HCT116 (cell line): ENCODE results near the gene CFAP92. TPM values are rescaled to one million over a fixed set of nuclear protein-coding genes. Genes with fewer than 3 reads are reported as not detected.

ENCODE experiments used
- ATAC-seq: fragments of 200-7000 bp; cut with Tn5 transposase; 2 replicates; pipeline ENCODE4 v1.9.1; 2020; ENCODE audit warnings: mild to moderate bottlenecking, moderate library complexity
- BruUV-seq: library from RNA; stranded (reverse); fragments of 400-500 nt; replicated peaks from 2 replicates; lab custom pipeline; 2021; lab: Mats Ljungman, UMichigan
- CTCF ChIA-PET: fragments of 300-600 bp; sonication (Branson Sonifier 250); formaldehyde crosslinking; loops from one replicate; lab custom pipeline; 2021; ENCODE audit warnings: antibody characterized with exemption; lab: Charles Lee
- POLR2A ChIA-PET: fragments of 300-600, 350-600 bp; sonication (Branson Sonifier 250); formaldehyde crosslinking; loops from one replicate; lab custom pipeline; 2021; ENCODE audit warnings: antibody characterized with exemption; lab: Charles Lee
- RAD21 ChIA-PET, 2 experiments: fragments of 300-600 bp; sonication (Branson Sonifier 250); formaldehyde crosslinking; loops; one replicate each; lab custom pipeline; 2023; ENCODE audit warnings: low total read pairs in 2 of 2; ENCODE audit not compliant: uncharacterized antibody in 2 of 2, unreplicated experiment in 2 of 2, low non-redundant PET in 1 of 2; lab: Charles Lee
- DNase-seq: peaks from one replicate; pipeline ENCODE4 v3.0.0-alpha.2; 2010; ENCODE audit warnings: low read depth, low spot score
- H2AFZ ChIP-seq: fragments of 200-600 bp; shearing (Covaris generic), sonication (generic); 2 replicates; pipeline ENCODE4 v1.6.1; 2017; ENCODE audit warnings: low read depth, mixed run types, mixed read lengths, antibody characterized with exemption, low read length; ENCODE audit not compliant: poor library complexity, severe bottlenecking
- H3K27ac ChIP-seq: 2 replicates; pipeline ENCODE4 v1.5.1; 2012; ENCODE audit warnings: low read depth, low read length
- H3K27me3 ChIP-seq: fragments of 200-600 bp; sonication (generic); 2 replicates; pipeline ENCODE4 v1.6.1; 2016; ENCODE audit warnings: mixed run types, low read length, mixed read lengths; ENCODE audit not compliant: insufficient read depth
- H3K36me3 ChIP-seq, 2 experiments: fragments of 200-500 bp in 1 of 2; fragments of 200-600 bp in 1 of 2; sonication (Bioruptor generic) in 1 of 2; sonication (generic) in 1 of 2; 2 replicates each; pipeline versions ENCODE4 v1.5.1 to v1.6.1; 2014 to 2016; ENCODE audit warnings: low read length in 2 of 2, inconsistent platforms in 1 of 2, mixed read lengths in 1 of 2, mixed run types in 1 of 2; ENCODE audit not compliant: insufficient read depth in 2 of 2, control insufficient read depth in 1 of 2
- H3K4me1 ChIP-seq, 2 experiments: fragments of 200-600 bp in 1 of 2; sonication (generic) in 1 of 2; 2 replicates each; pipeline versions ENCODE4 v1.5.1 to v1.6.1; 2012 to 2017; ENCODE audit warnings: low read length in 2 of 2, inconsistent platforms in 1 of 2, mild to moderate bottlenecking in 1 of 2, mixed read lengths in 1 of 2, mixed run types in 1 of 2, moderate library complexity in 1 of 2; ENCODE audit not compliant: insufficient read depth in 2 of 2, control insufficient read depth in 1 of 2
- H3K4me2 ChIP-seq: fragments of 200-600 bp; sonication (generic); 2 replicates; pipeline ENCODE4 v1.6.1; 2017; ENCODE audit warnings: mixed run types, low read length, mixed read lengths
- H3K4me3 ChIP-seq, 2 experiments: fragments of 200-600 bp in 1 of 2; sonication (generic) in 1 of 2; replicated peaks in 1 of 2; 2 replicates each; pipeline ENCODE4 v1.5.1; 2011 to 2016; ENCODE audit warnings: low read length in 2 of 2, control low read depth in 1 of 2, low read depth in 1 of 2, mild to moderate bottlenecking in 1 of 2, mixed read lengths in 1 of 2, mixed run types in 1 of 2
- H3K79me2 ChIP-seq: fragments of 200-600 bp; sonication (generic); 2 replicates; pipeline ENCODE4 v1.6.1; 2017; ENCODE audit warnings: mild to moderate bottlenecking, mixed run types, low read length, moderate library complexity, mixed read lengths; ENCODE audit not compliant: insufficient read depth
- H3K9ac ChIP-seq: fragments of 200-600 bp; sonication (generic); 2 replicates; pipeline ENCODE4 v1.6.1; 2016; ENCODE audit warnings: low read length, mixed read lengths
- H3K9me2 ChIP-seq: fragments of 200-600 bp; sonication (generic), shearing (Covaris generic); 2 replicates; pipeline ENCODE4 v1.6.1; 2017; ENCODE audit warnings: mixed run types, mild to moderate bottlenecking, moderate library complexity; ENCODE audit not compliant: insufficient read depth
- H3K9me3 ChIP-seq, 2 experiments: fragments of 200-500 bp in 1 of 2; fragments of 200-600 bp in 1 of 2; sonication (Bioruptor generic) in 1 of 2; sonication (generic) in 1 of 2; 2 replicates each; pipeline ENCODE4 v1.6.1; 2014 to 2017; ENCODE audit warnings: low read length in 2 of 2, mixed read lengths in 2 of 2, inconsistent platforms in 1 of 2, low read depth in 1 of 2, mild to moderate bottlenecking in 1 of 2, mixed run types in 1 of 2, moderate library complexity in 1 of 2; ENCODE audit not compliant: control insufficient read depth in 1 of 2, insufficient read depth in 1 of 2
- H4K20me1 ChIP-seq: fragments of 200-600 bp; sonication (generic), shearing (Covaris generic); 2 replicates; pipeline ENCODE4 v1.6.1; 2017; ENCODE audit warnings: mixed run types, mild to moderate bottlenecking, moderate library complexity; ENCODE audit not compliant: insufficient read depth
- ATF3 ChIP-seq: IDR thresholded peaks from 2 replicates; pipeline ENCODE4 v1.6.1; 2012
- CEBPB ChIP-seq: IDR thresholded peaks from 2 replicates; pipeline ENCODE4 v1.6.1; 2012; ENCODE audit warnings: low read depth
- ELF1 ChIP-seq: IDR thresholded peaks from 2 replicates; pipeline ENCODE4 v1.6.1; 2012; ENCODE audit warnings: low read depth, borderline replicate concordance
- EZH2phosphoT487 ChIP-seq: fragments of 200-600 bp; IDR thresholded peaks from 2 replicates; pipeline ENCODE4 v1.6.1; 2018; ENCODE audit warnings: antibody characterized with exemption, borderline replicate concordance
- FOSL1 ChIP-seq: IDR thresholded peaks from 2 replicates; pipeline ENCODE4 v1.6.1; 2012; ENCODE audit warnings: low read depth
- JUND ChIP-seq: IDR thresholded peaks from 2 replicates; pipeline ENCODE4 v1.6.1; 2012
- POLR2A ChIP-seq: IDR thresholded peaks from 2 replicates; pipeline ENCODE4 v1.7.0; 2011; ENCODE audit warnings: borderline replicate concordance; ENCODE audit not compliant: insufficient read depth, insufficient read length; ENCODE audit errors: extremely low read depth
- POLR2AphosphoS5 ChIP-seq: IDR thresholded peaks from 2 replicates; pipeline ENCODE4 v1.6.1; 2011; ENCODE audit warnings: mild to moderate bottlenecking, low read depth, low read length, moderate library complexity
- RAD21 ChIP-seq: IDR thresholded peaks from 2 replicates; pipeline ENCODE4 v1.6.1; 2012; ENCODE audit warnings: low read depth, mild to moderate bottlenecking
- SRF ChIP-seq: IDR thresholded peaks from 2 replicates; pipeline ENCODE4 v1.6.1; 2012; ENCODE audit warnings: low read depth
- ZBTB33 ChIP-seq: IDR thresholded peaks from 2 replicates; pipeline ENCODE4 v1.6.1; 2011; ENCODE audit warnings: mild to moderate bottlenecking, low read length, moderate library complexity; ENCODE audit not compliant: insufficient replicate concordance; ENCODE audit errors: extremely low read depth
- ZFX ChIP-seq: fragments of 450-650 bp; IDR thresholded peaks from 2 replicates; pipeline ENCODE4 v1.6.1; 2017
- intact Hi-C: fragments of 100-400 bp; cut with micrococcal nuclease; formaldehyde crosslinking; loops from 2 replicates; pipeline ENCODE4 v1.10.0; 2022
- total RNA-seq: library from RNA; stranded (reverse); gene quantifications from one replicate; pipeline ENCODE4 v1.2.1, GENCODE V29; 2021; ENCODE audit not compliant: unreplicated experiment
- TF ChIP-seq, protein P1 (sequence below): IDR thresholded peaks from 2 replicates; pipeline ENCODE4 v1.6.1; 2012; ENCODE audit warnings: low read depth
- TF ChIP-seq, protein P2 (sequence below): IDR thresholded peaks from 2 replicates; pipeline ENCODE4 v1.6.1; 2012

Gene CFAP92
- total RNA-seq, 1 experiment from 2014 or later: 3.6 TPM

GRCh38 chr3:128872282-128872681 lies 121.6 kb downstream of the CFAP92 start:
- intact Hi-C loops: no loop called here
- RAD21 ChIA-PET: no interaction called here
- H3K9me2 ChIP-seq: no peaks in the 10 kb centered on the region
- DNase-seq: no peak
- no peaks in the 10 kb centered on the region for H3K79me2 ChIP-seq
- H3K27me3 ChIP-seq: no peaks in the 10 kb centered on the region
- no peaks in the 10 kb centered on the region for H3K9me3 ChIP-seq
- no peak overlapping the region for H3K4me2 ChIP-seq
- H4K20me1 ChIP-seq: no peaks in the 10 kb centered on the region
- CTCF ChIA-PET: no interaction called here
- no TSS peak for BruUV-seq
- ATAC-seq: no peak
- no peak overlapping the region for H3K27ac ChIP-seq
- TF ChIP-seq FOSL1: no peak
- TF ChIP-seq ZFX: no peak
- TF ChIP-seq POLR2AphosphoS5: no peak
- TF ChIP-seq POLR2A: no peak
- no peak for TF ChIP-seq CEBPB
- TF ChIP-seq ELF1: no peak
- no peak for TF ChIP-seq ZBTB33
- TF ChIP-seq, protein P1, sequence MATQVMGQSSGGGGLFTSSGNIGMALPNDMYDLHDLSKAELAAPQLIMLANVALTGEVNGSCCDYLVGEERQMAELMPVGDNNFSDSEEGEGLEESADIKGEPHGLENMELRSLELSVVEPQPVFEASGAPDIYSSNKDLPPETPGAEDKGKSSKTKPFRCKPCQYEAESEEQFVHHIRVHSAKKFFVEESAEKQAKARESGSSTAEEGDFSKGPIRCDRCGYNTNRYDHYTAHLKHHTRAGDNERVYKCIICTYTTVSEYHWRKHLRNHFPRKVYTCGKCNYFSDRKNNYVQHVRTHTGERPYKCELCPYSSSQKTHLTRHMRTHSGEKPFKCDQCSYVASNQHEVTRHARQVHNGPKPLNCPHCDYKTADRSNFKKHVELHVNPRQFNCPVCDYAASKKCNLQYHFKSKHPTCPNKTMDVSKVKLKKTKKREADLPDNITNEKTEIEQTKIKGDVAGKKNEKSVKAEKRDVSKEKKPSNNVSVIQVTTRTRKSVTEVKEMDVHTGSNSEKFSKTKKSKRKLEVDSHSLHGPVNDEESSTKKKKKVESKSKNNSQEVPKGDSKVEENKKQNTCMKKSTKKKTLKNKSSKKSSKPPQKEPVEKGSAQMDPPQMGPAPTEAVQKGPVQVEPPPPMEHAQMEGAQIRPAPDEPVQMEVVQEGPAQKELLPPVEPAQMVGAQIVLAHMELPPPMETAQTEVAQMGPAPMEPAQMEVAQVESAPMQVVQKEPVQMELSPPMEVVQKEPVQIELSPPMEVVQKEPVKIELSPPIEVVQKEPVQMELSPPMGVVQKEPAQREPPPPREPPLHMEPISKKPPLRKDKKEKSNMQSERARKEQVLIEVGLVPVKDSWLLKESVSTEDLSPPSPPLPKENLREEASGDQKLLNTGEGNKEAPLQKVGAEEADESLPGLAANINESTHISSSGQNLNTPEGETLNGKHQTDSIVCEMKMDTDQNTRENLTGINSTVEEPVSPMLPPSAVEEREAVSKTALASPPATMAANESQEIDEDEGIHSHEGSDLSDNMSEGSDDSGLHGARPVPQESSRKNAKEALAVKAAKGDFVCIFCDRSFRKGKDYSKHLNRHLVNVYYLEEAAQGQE: no peak
- TF ChIP-seq ATF3: no peak
- no peak for TF ChIP-seq JUND
- no peak for TF ChIP-seq EZH2phosphoT487
- TF ChIP-seq, protein P2, sequence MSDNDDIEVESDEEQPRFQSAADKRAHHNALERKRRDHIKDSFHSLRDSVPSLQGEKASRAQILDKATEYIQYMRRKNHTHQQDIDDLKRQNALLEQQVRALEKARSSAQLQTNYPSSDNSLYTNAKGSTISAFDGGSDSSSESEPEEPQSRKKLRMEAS: no peak
- TF ChIP-seq RAD21: no peak
- TF ChIP-seq SRF: no peak
- POLR2A ChIA-PET: no interaction called here
- peaks cover 0 to 8% of the 10 kb centered on the region in 2 experiments; a peak in 1 of 4 replicates for H3K4me1 ChIP-seq
- no peak overlapping the region for H3K9ac ChIP-seq
- H3K36me3 ChIP-seq: no peaks in the 10 kb centered on the region
- no peak overlapping the region for H3K4me3 ChIP-seq
- no peak overlapping the region for H2AFZ ChIP-seq
